ENCODE results near the gene KCNH1. TPM values are rescaled to one million over a fixed set of nuclear protein-coding genes. Genes with fewer than 3 reads are reported as not detected.

KCNH1 gene
- not detected in 2 replicates for total RNA-seq (2011; cell fraction: chromatin; rRNA removed; ENCODE audit: low replicate concordance)
- total RNA-seq (2011; cell fraction: nucleolus; rRNA removed), result not detected in 2 replicates
- total RNA-seq (2011; cell fraction: nucleoplasm; rRNA removed), result not detected in 2 replicates
- total RNA-seq (2014; rRNA removed) (not detected in 2 replicates), total RNA-seq (2014; rRNA removed; fragmentation: Illumina TruSeq; extraction: Trizol) (not detected in 2 replicates), total RNA-seq (2015; rRNA removed; fragmentation: Illumina TruSeq; extraction: Trizol) (not detected in 2 replicates), total RNA-seq (2021) (not detected in 2 replicates), polyA plus RNA-seq (2011; rRNA removed) (not detected in 2 replicates), polyA plus RNA-seq (2014; fragmentation: Illumina TruSeq; extraction: Trizol) (not detected in 2 replicates), polyA plus RNA-seq (2014; fragmentation: Nextera tagmentation; extraction: Ambion mirVana) (not detected), polyA plus RNA-seq (2014; rRNA removed) (not detected in 2 replicates), polyA minus RNA-seq (2011; rRNA and poly(A)+ RNA removed) (not detected in 2 replicates), Bru-seq, nascent RNA (percentile 5 among the genes with signal in this experiment), BruChase-seq, experiment 1, labeled RNA remaining after a 2-hour chase (percentile 0 among the genes with signal in this experiment), BruChase-seq, experiment 2, labeled RNA remaining after a 6-hour chase (percentile 3 among the genes with signal in this experiment)
- polyA plus RNA-seq (2011; cell fraction: cytosol; rRNA removed), result not detected in 2 replicates
- 0.06 TPM in 1 of 2 replicates, not detected in the other for polyA plus RNA-seq (2011; cell fraction: nucleus; rRNA removed)
- 0.03 TPM in 1 of 2 replicates, not detected in the other for polyA plus RNA-seq (2012)
- not detected in 2 replicates for polyA minus RNA-seq (2011; cell fraction: cytosol; rRNA and poly(A)+ RNA removed)
- polyA minus RNA-seq (2011; cell fraction: nucleus; rRNA and poly(A)+ RNA removed), result not detected in 2 replicates
- long read RNA-seq, experiment 1, result 0 reads
- long read RNA-seq, experiment 2, result 0 reads
- long read RNA-seq, experiment 3, result 0 reads

GRCh38 chr1:211133836-211134669 lies at the start of gene KCNH1:
KCNH1 (minus strand) TSS chr1:211134148; CDS start chr1:211133945, 203 bp downstream.
- peak; percentile 15 for FAIRE-seq
- Histone ChIP-seq H3K4me3 (0 out of 2 replicates have a peak within 1 kb of the TSS, but pooled peaks have one; percentile 17), H3K9ac (ENCODE audit: insufficient read depth in 1 of 2, low read depth in 2 of 2, low read length in 2 of 2) (peak within 1 kb of the TSS in 1 of 2 experiments; percentile 77; a peak in 2 of 4 replicates), H3K27me3 (ENCODE audit: control insufficient read depth in 2 of 2, insufficient read depth in 2 of 2, low read length in 2 of 2) (peaks cover 8 to 12% of the 10 kb centered on the region in 2 experiments), H2AFZ (ENCODE audit: low read depth, low read length) (peak within 1 kb of the TSS; percentile 71), H3K79me2 (ENCODE audit: control insufficient read depth, insufficient read depth, low read length) (no peaks in the 10 kb centered on the region), H3K9me3 (replicated peaks; ENCODE audit: control insufficient read depth, insufficient read depth, low read depth, low read length) (no peaks in the 10 kb centered on the region), H3K36me3 (ENCODE audit: control insufficient read depth, insufficient read depth, low read length) (no peaks in the 10 kb centered on the region), H3K27ac (ENCODE audit: extremely low read depth, low read depth, low read length) (no peak within 1 kb of the TSS), H3K4me1 (replicated peaks in 1 of 2; ENCODE audit: control insufficient read depth in 2 of 2, insufficient read depth in 2 of 2, low read length in 2 of 2) (peaks cover 0 to 12% of the 10 kb centered on the region in 2 experiments; a peak in 2 of 5 replicates), H3K4me2 (ENCODE audit: insufficient read depth, low read length) (peak within 1 kb of the TSS; percentile 40; the same call in 1 of the 2 replicates), H3K9me1 (ENCODE audit: control insufficient read depth, insufficient read depth, low read length) (no peaks in the 10 kb centered on the region), H4K20me1 (replicated peaks; ENCODE audit: control insufficient read depth, insufficient read depth, low read length) (0 out of 2 replicates have a peak, but pooled peaks cover 3% of the 10 kb centered on the region)
- in situ Hi-C loops (cut with MboI), result loop anchor here (10.0 to 25.0 kb wide), 5 partner anchors 539 to 1272 kb away; no protein-coding TSS in a partner anchor
- peak; percentile 100 for ATAC-seq
- DNase-seq (ENCODE audit: extremely low read depth in 1 of 4, low spot score in 3 of 4), result peak; percentile 91 to 95 (median 94)
- intact Hi-C loops (cut with micrococcal nuclease), result loop anchor here (1.0 to 10.0 kb wide), 10 partner anchors 125 to 991 kb away; partner anchors contain the start of gene RCOR3
- ChIA-PET CTCF (ENCODE audit: low intra/inter-chr PET ratio) (interaction anchor here (0.7 to 3.7 kb wide), 10 partner anchors 9 to 1274 kb away, joined by 3 to 26 read pairs (median 4); no protein-coding TSS in a partner anchor), POLR2A (interaction anchor here (0.5 to 1.1 kb wide), 4 partner anchors 10 to 1490 kb away, joined by 3 read pairs; no protein-coding TSS in a partner anchor)
- WGBS (ENCODE audit: insufficient coverage, low coverage, missing lambda C conversion rate), result 7% methylated on average over 39 of the region's 61 CpGs
- BruUV-seq (replicated peaks), result no TSS peak
- TF ChIP-seq CHAMP1 (IDR thresholded peaks at IDR 0.05) (no peak), ZBTB2 (IDR thresholded peaks at IDR 0.05) (no peak), NR2C2 (CRISPR knock-in tag; IDR thresholded peaks at IDR 0.05) (no peak; the same call in 1 of the 2 replicates), NR2C2 (tag; IDR thresholded peaks at IDR 0.05) (no peak), KLF16 (IDR thresholded peaks at IDR 0.05) (peak; percentile 59), TCF7 (IDR thresholded peaks at IDR 0.05; ENCODE audit: borderline replicate concordance) (0 out of 2 replicates have a peak, but pooled peaks have one; percentile 40), VEZF1 (CRISPR knock-in tag; IDR thresholded peaks at IDR 0.05) (peak; percentile 80), ZC3H4 (CRISPR knock-in tag; IDR thresholded peaks at IDR 0.05; ENCODE audit: borderline replicate concordance) (no peak)
